Suprapubic skin (tissue), 4 donors: ENCODE measurements around the gene MED26. TPM values are rescaled to one million over a fixed set of nuclear protein-coding genes. Genes with fewer than 3 reads are reported as not detected.

Experiments used
- DNase-seq, 2 donors: peaks; one replicate each; pipeline ENCODE4 v3.0.0-alpha.2; 2019; ENCODE audit warnings: low spot score in 2 of 2
- H3K27ac ChIP-seq: fragments of 200-600 bp; sonication (generic); one replicate; pipeline ENCODE4 v1.5.1; 2019
- H3K27me3 ChIP-seq: fragments of 200-600 bp; sonication (generic); one replicate; pipeline ENCODE4 v1.5.1; 2019
- H3K36me3 ChIP-seq: fragments of 200-600 bp; sonication (generic); one replicate; pipeline ENCODE4 v1.5.1; 2019
- H3K4me1 ChIP-seq: fragments of 200-600 bp; sonication (generic); one replicate; pipeline ENCODE4 v1.5.1; 2019
- H3K4me3 ChIP-seq: fragments of 200-600 bp; sonication (generic); one replicate; pipeline ENCODE4 v1.5.1; 2019; ENCODE audit warnings: mild to moderate bottlenecking
- H3K9me3 ChIP-seq: fragments of 200-600 bp; sonication (generic); one replicate; pipeline ENCODE4 v1.5.1; 2019
- EP300 ChIP-seq: sonication (generic); formaldehyde crosslinking; IDR thresholded peaks from one replicate; pipeline ENCODE4 v1.6.1; 2017; ENCODE audit warnings: antibody characterized with exemption
- POLR2A ChIP-seq, 2 donors: fragments of 450-650 bp; IDR thresholded peaks; one replicate each; pipeline ENCODE4 v1.6.1; 2017; ENCODE audit warnings: antibody characterized with exemption in 2 of 2, mild to moderate bottlenecking in 2 of 2, moderate library complexity in 2 of 2
- POLR2AphosphoS5 ChIP-seq, 3 donors: sonication (generic); formaldehyde crosslinking; IDR thresholded peaks; one replicate each; pipeline ENCODE4 v1.6.1; 2017; ENCODE audit warnings: antibody characterized with exemption in 3 of 3
- WGBS: methylation state at CpG from one replicate; pipeline ENCODE4 v1.1.5; 2018; 5-methylcytosine and 5-hydroxymethylcytosine counted together
- total RNA-seq, 4 donors: library from RNA; depleted of rRNA; stranded (reverse); fragments of >200 nt; gene quantifications; one replicate each; pipeline ENCODE4 v1.1.0, GENCODE V29; 2016
- TF ChIP-seq, protein P1 (sequence below), 2 donors: fragments of 200-600 bp in 1 of 2; fragments of 450-650 bp in 1 of 2; sonication (generic) in 1 of 2; IDR thresholded peaks; one replicate each; pipeline ENCODE4 v1.5.1; 2016 to 2019; ENCODE audit warnings: antibody characterized with exemption in 2 of 2, mild to moderate bottlenecking in 1 of 2, moderate library complexity in 1 of 2

MED26 gene
- total RNA-seq, 4 donors from 2014 or later, result 13.1 to 15.4 (median 14.6) TPM

- DNase-seq, result peak in 1 of 2 donors; percentile 64
- Histone ChIP-seq H3K36me3 (no peaks in the 10 kb centered on the region), H3K27ac (peak overlapping the region; percentile 56), H3K27me3 (no peaks in the 10 kb centered on the region), H3K4me1 (peaks cover 89% of the 10 kb centered on the region), H3K9me3 (no peaks in the 10 kb centered on the region), H3K4me3 (peak overlapping the region; percentile 30)
- 25% methylated on average over 21 of the region's 26 CpGs for WGBS
- TF ChIP-seq POLR2A (IDR thresholded peaks at IDR 0.05), result no peak
- TF ChIP-seq, protein P1, sequence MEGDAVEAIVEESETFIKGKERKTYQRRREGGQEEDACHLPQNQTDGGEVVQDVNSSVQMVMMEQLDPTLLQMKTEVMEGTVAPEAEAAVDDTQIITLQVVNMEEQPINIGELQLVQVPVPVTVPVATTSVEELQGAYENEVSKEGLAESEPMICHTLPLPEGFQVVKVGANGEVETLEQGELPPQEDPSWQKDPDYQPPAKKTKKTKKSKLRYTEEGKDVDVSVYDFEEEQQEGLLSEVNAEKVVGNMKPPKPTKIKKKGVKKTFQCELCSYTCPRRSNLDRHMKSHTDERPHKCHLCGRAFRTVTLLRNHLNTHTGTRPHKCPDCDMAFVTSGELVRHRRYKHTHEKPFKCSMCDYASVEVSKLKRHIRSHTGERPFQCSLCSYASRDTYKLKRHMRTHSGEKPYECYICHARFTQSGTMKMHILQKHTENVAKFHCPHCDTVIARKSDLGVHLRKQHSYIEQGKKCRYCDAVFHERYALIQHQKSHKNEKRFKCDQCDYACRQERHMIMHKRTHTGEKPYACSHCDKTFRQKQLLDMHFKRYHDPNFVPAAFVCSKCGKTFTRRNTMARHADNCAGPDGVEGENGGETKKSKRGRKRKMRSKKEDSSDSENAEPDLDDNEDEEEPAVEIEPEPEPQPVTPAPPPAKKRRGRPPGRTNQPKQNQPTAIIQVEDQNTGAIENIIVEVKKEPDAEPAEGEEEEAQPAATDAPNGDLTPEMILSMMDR (IDR thresholded peaks at IDR 0.05), result no peak
- TF ChIP-seq POLR2AphosphoS5 (IDR thresholded peaks at IDR 0.05), result no peak
- no peak for TF ChIP-seq EP300
Observed at GRCh38 chr19:16587833-16588823, 39.9 kb downstream of the MED26 start.

- no peak overlapping the region for H3K27ac ChIP-seq
- WGBS, result 11% methylated on average over 7 of the region's 20 CpGs
- peak overlapping the region; percentile 30 for H3K4me3 ChIP-seq
- no peaks in the 10 kb centered on the region for H3K36me3 ChIP-seq
- H3K27me3 ChIP-seq, result no peaks in the 10 kb centered on the region
- H3K4me1 ChIP-seq, result peaks cover 89% of the 10 kb centered on the region
- no peaks in the 10 kb centered on the region for H3K9me3 ChIP-seq
- peak in 1 of 2 donors; percentile 70 for DNase-seq
- TF ChIP-seq POLR2AphosphoS5 (IDR thresholded peaks at IDR 0.05), result no peak
- no peak for TF ChIP-seq POLR2A (IDR thresholded peaks at IDR 0.05)
- TF ChIP-seq EP300, result no peak
- TF ChIP-seq, protein P1 (IDR thresholded peaks at IDR 0.05), result no peak
Observed at GRCh38 chr19:16586991-16587832, 40.8 kb downstream of the MED26 start.

GRCh38 chr19:16586477-16586871, 41.5 kb downstream of the MED26 start:
- 73% methylated on average over 8 of the region's 9 CpGs for WGBS
- no peak for TF ChIP-seq POLR2AphosphoS5 (IDR thresholded peaks at IDR 0.05)
- TF ChIP-seq POLR2A (IDR thresholded peaks at IDR 0.05), result no peak
- TF ChIP-seq, protein P1 (IDR thresholded peaks at IDR 0.05), result no peak
- no peak for TF ChIP-seq EP300
- Histone ChIP-seq H3K4me1 (peaks cover 91% of the 10 kb centered on the region), H3K27ac (peak overlapping the region; percentile 65), H3K36me3 (peaks cover 4% of the 10 kb centered on the region), H3K4me3 (no peak overlapping the region), H3K27me3 (no peaks in the 10 kb centered on the region), H3K9me3 (no peaks in the 10 kb centered on the region)
- DNase-seq, result peak in 1 of 2 donors; percentile 60

DNA sequence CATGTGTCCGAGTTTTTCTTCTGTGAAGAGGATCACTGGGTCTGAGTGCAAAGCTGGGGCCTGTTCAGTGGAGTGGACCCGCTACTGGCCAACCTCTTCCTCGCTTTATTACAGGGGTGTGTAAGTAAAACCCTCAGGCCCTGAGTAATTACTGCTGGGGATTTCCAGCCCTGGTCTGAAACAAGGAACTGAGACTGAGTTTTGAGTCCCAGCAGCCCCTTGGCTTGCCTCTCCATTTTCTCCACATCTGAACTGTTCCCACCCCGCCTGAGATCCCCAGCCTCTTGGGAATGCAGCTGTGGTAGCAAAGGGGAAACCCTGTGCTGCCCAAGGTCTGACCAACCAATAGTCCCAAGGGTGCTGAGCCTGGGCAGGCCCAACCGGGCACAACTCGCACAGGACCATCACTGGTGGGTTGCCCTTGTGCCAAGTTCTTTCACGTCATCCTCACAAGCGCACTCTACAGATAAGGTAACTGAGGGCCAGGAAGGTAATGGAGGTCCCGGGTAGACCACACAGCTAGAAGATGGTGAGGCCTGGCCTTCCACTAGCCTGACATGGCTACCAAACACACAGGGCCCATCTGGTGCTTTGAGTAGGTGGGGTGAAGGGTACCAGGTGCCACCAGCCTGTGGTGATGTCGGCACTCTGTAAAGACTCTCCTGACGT, 42.1 kb downstream of the MED26 start:
- 82% methylated on average over 8 of the region's 11 CpGs for WGBS
- Histone ChIP-seq H3K4me1 (peaks cover 90% of the 10 kb centered on the region), H3K36me3 (peaks cover 4% of the 10 kb centered on the region), H3K27ac (peak overlapping the region; percentile 65), H3K9me3 (no peaks in the 10 kb centered on the region), H3K27me3 (no peaks in the 10 kb centered on the region), H3K4me3 (no peak overlapping the region)
- DNase-seq, result peak in 1 of 2 donors; percentile 57
- TF ChIP-seq, protein P1 (IDR thresholded peaks at IDR 0.05), result no peak
- TF ChIP-seq POLR2AphosphoS5 (IDR thresholded peaks at IDR 0.05), result no peak
- TF ChIP-seq POLR2A (IDR thresholded peaks at IDR 0.05), result no peak
- no peak for TF ChIP-seq EP300
